ENCODE measurements around the gene PSMC3.
A peak's percentile ranks its signal among the peaks of the same experiment; 100 is the strongest.
"Not testable (repeated sequence)": the region's sequence is repeated elsewhere in the genome, so short reads cannot be mapped to it uniquely, and the experiment has no call there.

PSMC3 gene

DNA sequence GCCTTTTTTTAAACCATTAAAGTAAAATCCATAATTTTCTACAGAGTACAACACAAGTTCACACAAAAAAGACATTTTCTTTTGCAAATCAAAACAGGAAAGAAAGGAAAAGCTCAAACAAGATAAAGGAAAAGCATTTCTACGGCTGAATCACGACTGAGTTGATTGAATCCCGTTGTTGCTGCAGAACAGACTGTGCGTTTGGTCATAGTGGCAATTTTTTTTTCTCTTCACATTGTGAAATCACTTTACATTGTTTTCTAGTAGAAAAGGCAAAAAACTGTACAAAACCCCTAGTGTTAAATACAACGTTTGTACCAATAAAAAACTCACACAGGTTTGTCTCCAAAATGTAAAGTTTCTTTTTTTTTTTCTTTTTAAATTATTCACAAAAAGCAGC is 40.0 kb upstream of the PSMC3 start:
- Histone ChIP-seq H3K4me1 (ENCODE audit: insufficient read depth, insufficient read length) (peaks cover 44% of the 10 kb centered on the region), H3K27me3 (ENCODE audit: insufficient read depth, insufficient read length) (no peaks in the 10 kb centered on the region), H3K36me3 (ENCODE audit: insufficient read depth, insufficient read length, low read length) (peaks cover 55% of the 10 kb centered on the region), H3K9me3 (ENCODE audit: insufficient read depth, low read length) (no peaks in the 10 kb centered on the region), H3K9ac (ENCODE audit: insufficient read length, low read depth) (no peak overlapping the region), H3K4me3 (ENCODE audit: insufficient read length, low read depth) (no peak overlapping the region)
- no peak for DNase-seq (ENCODE audit: low read depth, low spot score)
- TF ChIP-seq YY1 (IDR thresholded peaks at IDR 0.05; ENCODE audit: insufficient read depth, insufficient read length) (no peak), ZNF274 (IDR thresholded peaks at IDR 0.05; ENCODE audit: low read depth, low read length) (no peak), SUZ12 (IDR thresholded peaks at IDR 0.05; ENCODE audit: extremely low read depth, insufficient read depth, insufficient read length) (no peak)

DNA sequence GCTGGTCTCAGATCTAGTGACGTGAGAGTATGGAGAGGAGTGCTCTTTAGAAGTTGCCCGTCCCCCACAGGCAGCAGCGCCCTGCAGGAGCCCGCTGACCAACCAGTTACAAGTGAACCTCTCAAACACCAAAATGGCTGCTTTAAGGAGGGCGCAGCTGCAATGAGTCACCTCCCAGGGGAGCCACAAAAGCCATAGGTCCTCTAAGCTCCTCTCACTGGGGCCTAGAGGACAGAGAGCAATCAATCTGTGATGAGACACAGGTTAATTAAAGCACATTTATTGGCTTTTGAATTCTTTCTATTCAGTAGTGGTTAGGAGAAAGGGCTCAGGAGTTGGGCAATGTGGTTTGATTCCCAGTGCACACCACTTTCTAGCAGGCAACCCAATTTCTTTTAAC is 38.2 kb upstream of the PSMC3 start:
- no peaks in the 10 kb centered on the region for H3K9me3 ChIP-seq (ENCODE audit: insufficient read depth, low read length)
- no peaks in the 10 kb centered on the region for H3K27me3 ChIP-seq (ENCODE audit: insufficient read depth, insufficient read length)
- peaks cover 32% of the 10 kb centered on the region for H3K4me1 ChIP-seq (ENCODE audit: insufficient read depth, insufficient read length)
- H3K4me3 ChIP-seq (ENCODE audit: insufficient read length, low read depth): no peak overlapping the region
- no peak overlapping the region for H3K9ac ChIP-seq (ENCODE audit: insufficient read length, low read depth)
- peaks cover 37% of the 10 kb centered on the region for H3K36me3 ChIP-seq (ENCODE audit: insufficient read depth, insufficient read length, low read length)
- no peak for DNase-seq (ENCODE audit: low read depth, low spot score)
- TF ChIP-seq SUZ12 (IDR thresholded peaks at IDR 0.05; ENCODE audit: extremely low read depth, insufficient read depth, insufficient read length): no peak
- no peak for TF ChIP-seq YY1 (IDR thresholded peaks at IDR 0.05; ENCODE audit: insufficient read depth, insufficient read length)
- TF ChIP-seq ZNF274 (IDR thresholded peaks at IDR 0.05; ENCODE audit: low read depth, low read length): no peak

DNA sequence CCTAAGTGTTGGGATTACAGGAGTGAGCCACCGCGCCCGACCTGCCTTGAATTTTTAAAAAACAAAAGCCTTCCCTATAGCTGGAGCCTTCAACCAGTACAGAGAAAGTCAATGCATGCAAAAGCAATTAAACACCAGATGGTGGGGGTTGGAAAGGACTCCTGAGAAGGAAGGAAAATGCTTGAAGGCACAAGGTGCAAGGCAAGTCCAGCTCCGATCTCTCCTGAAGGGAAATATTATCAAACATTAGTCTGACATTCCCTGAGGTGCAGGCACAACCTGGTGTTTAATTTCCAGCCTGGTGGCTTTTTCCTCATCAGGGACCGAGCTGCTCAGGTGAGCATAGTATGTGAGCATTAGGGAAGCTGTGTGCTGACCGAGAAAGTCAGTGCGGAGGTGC is 35.6 kb upstream of the PSMC3 start:
- DNase-seq (ENCODE audit: low read depth, low spot score): no peak
- Histone ChIP-seq H3K9me3 (ENCODE audit: insufficient read depth, low read length) (no peaks in the 10 kb centered on the region), H3K36me3 (ENCODE audit: insufficient read depth, insufficient read length, low read length) (peaks cover 16% of the 10 kb centered on the region), H3K4me1 (ENCODE audit: insufficient read depth, insufficient read length) (peaks cover 18% of the 10 kb centered on the region), H3K4me3 (ENCODE audit: insufficient read length, low read depth) (no peak overlapping the region), H3K27me3 (ENCODE audit: insufficient read depth, insufficient read length) (no peaks in the 10 kb centered on the region), H3K9ac (ENCODE audit: insufficient read length, low read depth) (no peak overlapping the region)
- TF ChIP-seq YY1 (IDR thresholded peaks at IDR 0.05; ENCODE audit: insufficient read depth, insufficient read length) (no peak), SUZ12 (IDR thresholded peaks at IDR 0.05; ENCODE audit: extremely low read depth, insufficient read depth, insufficient read length) (no peak), ZNF274 (IDR thresholded peaks at IDR 0.05; ENCODE audit: low read depth, low read length) (no peak)

DNA sequence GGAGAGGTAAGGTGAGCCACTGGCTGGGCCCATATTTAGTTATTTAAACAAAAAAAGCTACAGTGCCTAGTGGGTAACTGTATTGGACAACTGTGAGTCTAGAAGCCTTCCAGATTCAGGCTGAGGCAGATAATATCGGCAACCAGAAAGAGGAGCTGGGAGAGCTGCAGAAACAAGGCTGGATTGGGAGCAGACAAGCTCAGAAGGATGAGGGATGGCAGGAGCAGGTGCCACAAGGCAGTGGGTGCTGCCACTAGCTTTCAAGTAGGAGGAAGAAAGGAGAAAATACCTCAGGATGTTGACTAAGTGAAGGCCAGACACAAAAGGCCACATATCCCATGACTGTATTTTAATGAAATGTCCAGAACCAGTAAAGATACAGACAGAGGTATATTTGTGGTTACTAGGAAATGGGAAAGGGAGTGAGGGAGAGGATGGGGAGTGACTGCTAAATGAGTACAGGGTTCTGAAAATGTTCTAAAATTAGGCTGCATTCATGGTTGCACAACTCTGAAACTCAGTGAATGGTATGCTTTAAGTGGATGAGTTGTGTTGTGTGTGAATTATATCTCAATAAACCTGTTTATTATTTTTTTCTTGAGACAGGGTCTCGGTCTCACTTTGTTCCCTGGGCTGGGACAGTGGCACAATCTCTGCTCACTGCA is 34.5 kb upstream of the PSMC3 start:
- Histone ChIP-seq H3K27me3 (ENCODE audit: insufficient read depth, insufficient read length) (no peaks in the 10 kb centered on the region), H3K9ac (ENCODE audit: insufficient read length, low read depth) (no peak overlapping the region), H3K4me3 (ENCODE audit: insufficient read length, low read depth) (no peak overlapping the region), H3K36me3 (ENCODE audit: insufficient read depth, insufficient read length, low read length) (peaks cover 16% of the 10 kb centered on the region), H3K4me1 (ENCODE audit: insufficient read depth, insufficient read length) (peaks cover 14% of the 10 kb centered on the region), H3K9me3 (ENCODE audit: insufficient read depth, low read length) (no peaks in the 10 kb centered on the region)
- TF ChIP-seq ZNF274 (IDR thresholded peaks at IDR 0.05; ENCODE audit: low read depth, low read length) (no peak), YY1 (IDR thresholded peaks at IDR 0.05; ENCODE audit: insufficient read depth, insufficient read length) (no peak), SUZ12 (IDR thresholded peaks at IDR 0.05; ENCODE audit: extremely low read depth, insufficient read depth, insufficient read length) (no peak)
- DNase-seq (ENCODE audit: low read depth, low spot score): no peak

DNA sequence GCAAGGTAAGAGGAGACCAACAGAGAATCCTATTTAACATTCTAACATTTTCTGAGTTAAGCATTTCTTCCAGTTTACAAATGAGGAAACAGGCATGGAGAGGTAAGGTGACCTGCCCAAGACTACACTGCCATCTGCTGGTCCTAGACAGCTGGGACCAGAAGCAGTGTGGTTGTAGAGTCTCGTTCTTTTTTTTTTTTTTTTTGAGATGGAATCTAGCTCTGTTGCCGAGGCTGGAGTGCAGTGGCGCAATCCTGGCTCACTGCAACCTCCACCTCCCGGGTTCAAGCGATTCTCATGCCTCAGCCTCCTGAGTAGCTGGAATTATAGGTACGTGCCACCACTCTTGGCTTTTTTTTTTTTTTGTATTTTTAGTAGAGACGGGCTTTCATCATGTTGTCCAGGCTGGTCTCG is 28.0 kb upstream of the PSMC3 start:
- not testable (repeated sequence) for H3K9me3 ChIP-seq (ENCODE audit: insufficient read depth, low read length); H3K4me3 ChIP-seq (ENCODE audit: insufficient read length, low read depth); H3K36me3 ChIP-seq (ENCODE audit: insufficient read depth, insufficient read length, low read length); H3K27me3 ChIP-seq (ENCODE audit: insufficient read depth, insufficient read length); H3K4me1 ChIP-seq (ENCODE audit: insufficient read depth, insufficient read length)
- DNase-seq (ENCODE audit: low read depth, low spot score): peak; percentile 74
- H3K9ac ChIP-seq (ENCODE audit: insufficient read length, low read depth): peak overlapping the region; percentile 6

DNA sequence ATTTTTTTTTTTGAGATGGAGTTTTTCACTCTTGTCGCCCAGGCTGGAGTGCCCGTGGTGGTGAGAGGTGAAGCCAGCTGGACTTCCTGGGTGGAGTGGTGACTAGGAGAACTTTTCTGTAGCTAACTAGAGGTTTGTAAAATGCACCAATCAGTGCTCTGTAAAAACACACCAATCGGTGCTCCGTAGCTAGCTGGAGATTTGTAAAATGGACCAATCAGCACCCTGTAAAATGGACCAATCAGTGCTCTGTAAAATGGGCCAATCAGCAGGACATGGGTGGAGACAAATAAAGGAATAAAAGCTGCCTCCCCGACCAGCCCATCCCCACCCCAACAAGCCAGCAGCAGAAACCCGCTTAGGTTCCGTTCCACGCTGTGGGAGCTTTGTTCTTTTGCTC is 27.1 kb upstream of the PSMC3 start:
- no peak for DNase-seq (ENCODE audit: low read depth, low spot score)
- Histone ChIP-seq H3K9me3 (ENCODE audit: insufficient read depth, low read length) (no peaks in the 10 kb centered on the region), H3K4me1 (ENCODE audit: insufficient read depth, insufficient read length) (peaks cover 10% of the 10 kb centered on the region), H3K9ac (ENCODE audit: insufficient read length, low read depth) (no peak overlapping the region), H3K36me3 (ENCODE audit: insufficient read depth, insufficient read length, low read length) (no peaks in the 10 kb centered on the region), H3K4me3 (ENCODE audit: insufficient read length, low read depth) (no peak overlapping the region), H3K27me3 (ENCODE audit: insufficient read depth, insufficient read length) (no peaks in the 10 kb centered on the region)
- TF ChIP-seq ZNF274 (IDR thresholded peaks at IDR 0.05; ENCODE audit: low read depth, low read length) (no peak), SUZ12 (IDR thresholded peaks at IDR 0.05; ENCODE audit: extremely low read depth, insufficient read depth, insufficient read length) (no peak), YY1 (IDR thresholded peaks at IDR 0.05; ENCODE audit: insufficient read depth, insufficient read length) (no peak)

DNA sequence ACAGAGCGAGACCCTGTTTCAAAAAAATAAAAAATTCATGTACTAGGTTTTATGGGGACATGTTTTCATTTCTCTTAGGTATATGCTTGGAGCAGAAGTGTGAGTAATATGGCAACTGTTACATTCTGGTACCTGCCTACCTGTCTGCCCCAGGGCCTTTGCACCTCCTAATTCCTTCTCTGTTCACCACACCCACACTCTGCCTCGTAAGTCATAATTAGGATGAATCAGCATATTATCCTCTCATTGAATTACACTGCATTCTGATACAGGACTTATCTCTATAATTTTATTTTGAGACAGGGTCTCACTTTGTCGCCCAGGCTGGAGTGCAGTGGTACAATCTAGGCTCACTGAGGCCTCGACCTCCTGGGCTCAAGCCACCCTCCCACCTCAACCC is 25.8 kb upstream of the PSMC3 start:
- Histone ChIP-seq H3K9me3 (ENCODE audit: insufficient read depth, low read length) (no peaks in the 10 kb centered on the region), H3K36me3 (ENCODE audit: insufficient read depth, insufficient read length, low read length) (no peaks in the 10 kb centered on the region), H3K9ac (ENCODE audit: insufficient read length, low read depth) (no peak overlapping the region), H3K4me1 (ENCODE audit: insufficient read depth, insufficient read length) (peaks cover 10% of the 10 kb centered on the region), H3K27me3 (ENCODE audit: insufficient read depth, insufficient read length) (no peaks in the 10 kb centered on the region), H3K4me3 (ENCODE audit: insufficient read length, low read depth) (no peak overlapping the region)
- no peak for DNase-seq (ENCODE audit: low read depth, low spot score)
- TF ChIP-seq SUZ12 (IDR thresholded peaks at IDR 0.05; ENCODE audit: extremely low read depth, insufficient read depth, insufficient read length): no peak
- no peak for TF ChIP-seq YY1 (IDR thresholded peaks at IDR 0.05; ENCODE audit: insufficient read depth, insufficient read length)
- no peak for TF ChIP-seq ZNF274 (IDR thresholded peaks at IDR 0.05; ENCODE audit: low read depth, low read length)

All from NT2/D1 (cell line).